Adrenal gland (tissue), 5 donors: ENCODE data around the gene TMEM125.

ENCODE experiments used
- CTCF ChIP-seq, 6 experiments: fragments of 450-650 bp in 4 of 6; fragments of 200-600 bp in 2 of 6; sonication (generic) in 1 of 6; IDR thresholded peaks; 1 replicate in 5 of 6; 2 replicates in 1 of 6; pipeline versions ENCODE4 v1.5.1 to v1.8.0; 2016 to 2021; ENCODE audit warnings: antibody characterized with exemption in 6 of 6, mild to moderate bottlenecking in 2 of 6, moderate library complexity in 1 of 6
- POLR2A ChIP-seq, 2 donors: fragments of 450-650 bp; IDR thresholded peaks; one replicate each; pipeline ENCODE4 v1.6.1; 2017; ENCODE audit warnings: antibody characterized with exemption in 2 of 2, mild to moderate bottlenecking in 2 of 2, moderate library complexity in 1 of 2
- donor health status: DM: no; HTN: no; CAD: no.

- TF ChIP-seq CTCF (IDR thresholded peaks at IDR 0.05) (no peak), POLR2A (IDR thresholded peaks at IDR 0.05) (no peak)
Measured at GRCh38 chr1:43284546-43285110, 14.8 kb downstream of the TMEM125 start.
